CD4-positive, alpha-beta T cell treated with Interleukin-10 for 1 hour (primary cell): ENCODE measurements around the gene BLNK.
"Not testable (repeated sequence)": the region's sequence is repeated elsewhere in the genome, so short reads cannot be mapped to it uniquely, and the experiment has no call there.

Experiments
- DNase-seq: peaks from one replicate; pipeline ENCODE4 v3.0.0-alpha.2; 2020

BLNK gene

GRCh38 chr10:96271016-96271815 lies at the start of gene BLNK:
Gene BLNK, minus strand, starts transcription at chr10:96271569. Its CDS starts 171 bp downstream, at chr10:96271398.
- no peak for DNase-seq

- DNase-seq = no peak
These were observed 48.5 kb upstream of the BLNK start for GRCh38 chr10:96319754-96320474.

GRCh38 chr10:96317067-96317833 lies 45.9 kb upstream of the BLNK start:
- DNase-seq = no peak

- DNase-seq = no peak
These were observed 42.0 kb upstream of the BLNK start for GRCh38 chr10:96313344-96313743.

GRCh38 chr10:96311180-96311715 lies 39.9 kb upstream of the BLNK start:
- DNase-seq = no peak

GRCh38 chr10:96310321-96310669 lies 38.9 kb upstream of the BLNK start:
- DNase-seq = no peak

- DNase-seq = no peak
These were observed 38.4 kb upstream of the BLNK start for GRCh38 chr10:96309628-96310320.

- DNase-seq = not testable (repeated sequence)
These were observed 37.5 kb upstream of the BLNK start for GRCh38 chr10:96308854-96309253.

- no peak for DNase-seq
These were observed 35.1 kb upstream of the BLNK start for GRCh38 chr10:96306516-96306915.

- DNase-seq = no peak
These were observed 33.6 kb upstream of the BLNK start for GRCh38 chr10:96305019-96305418.

- DNase-seq = no peak
These were observed 32.9 kb upstream of the BLNK start, which contains the start of gene DNTT for GRCh38 chr10:96304230-96304629. Gene DNTT, plus strand, starts transcription at chr10:96304434. Its CDS starts 64 bp downstream, at chr10:96304498.

- DNase-seq = no peak
These were observed 30.2 kb upstream of the BLNK start for GRCh38 chr10:96301616-96302015.

- DNase-seq = peak; percentile 5
These were observed 28.0 kb upstream of the BLNK start for GRCh38 chr10:96299383-96299782.

- DNase-seq = no peak
These were observed 27.0 kb upstream of the BLNK start for GRCh38 chr10:96298362-96298761.

GRCh38 chr10:96297486-96297885 lies 26.1 kb upstream of the BLNK start:
- no peak for DNase-seq

- DNase-seq = no peak
These were observed 24.1 kb upstream of the BLNK start for GRCh38 chr10:96295475-96295874.

GRCh38 chr10:96292971-96293920 lies 21.9 kb upstream of the BLNK start:
- DNase-seq = peak; percentile 9

GRCh38 chr10:96290368-96291133 lies 19.2 kb upstream of the BLNK start:
- DNase-seq = no peak

- no peak for DNase-seq
These were observed 18.0 kb upstream of the BLNK start for GRCh38 chr10:96289218-96289910.

- DNase-seq = no peak
These were observed 16.8 kb upstream of the BLNK start for GRCh38 chr10:96288151-96288621.
